Measurements from ENCODE around the gene ACADM. TPM values are rescaled to one million over a fixed set of nuclear protein-coding genes. Genes with fewer than 3 reads are reported as not detected.

ACADM gene
- total RNA-seq, 1 donor from 2014 or later = 29.6 TPM

- Mint-ChIP-seq H3K27me3 (ENCODE audit: low read depth, unreplicated experiment) (no peaks in the 10 kb centered on the region), H3K27ac (ENCODE audit: unreplicated experiment) (no peak overlapping the region), H3K4me1 (ENCODE audit: low read depth, unreplicated experiment) (peaks cover 13% of the 10 kb centered on the region), H3K4me3 (ENCODE audit: unreplicated experiment) (peak overlapping the region; percentile 93), H3K9me3 (ENCODE audit: unreplicated experiment) (no peaks in the 10 kb centered on the region), H3K36me3 (ENCODE audit: low read depth, unreplicated experiment) (no peaks in the 10 kb centered on the region)
- Histone ChIP-seq H4K20me1 (ENCODE audit: insufficient read depth, low read length) (no peaks in the 10 kb centered on the region), H3K27ac (ENCODE audit: low read depth, low read length) (no peak overlapping the region), H3K4me3 (ENCODE audit: insufficient read depth, low read depth, low read length) (peak overlapping the region; percentile 89), H2AFZ (ENCODE audit: low read depth, low read length) (no peak overlapping the region), H3K79me2 (ENCODE audit: insufficient read depth, low read length) (peaks cover 54% of the 10 kb centered on the region), H3K9ac (ENCODE audit: low read length) (peak overlapping the region; percentile 95), H3K36me3 (ENCODE audit: insufficient read depth, low read length) (no peaks in the 10 kb centered on the region), H3K27me3 (ENCODE audit: insufficient read depth, low read length) (no peaks in the 10 kb centered on the region), H3K4me2 (ENCODE audit: low read length) (peak overlapping the region; percentile 85), H3K9me3 (ENCODE audit: insufficient read depth, low read depth, low read length) (no peaks in the 10 kb centered on the region), H3K4me1 (ENCODE audit: insufficient read depth, low read length) (peaks cover 9% of the 10 kb centered on the region)
- DNase-seq (ENCODE audit: low read depth) (no peak), FAIRE-seq (no peak)
- TF ChIP-seq EZH2 (IDR thresholded peaks at IDR 0.05; ENCODE audit: insufficient read depth, low read length) (no peak), CTCF (IDR thresholded peaks at IDR 0.05; ENCODE audit: insufficient read depth, low read depth, low read length) (no peak)
Measured at GRCh38 chr1:75725861-75726361, 1.4 kb downstream of the ACADM start.

- no peaks in the 10 kb centered on the region for H4K20me1 ChIP-seq (ENCODE audit: insufficient read depth, low read length)
- no peak overlapping the region for H3K4me2 ChIP-seq (ENCODE audit: low read length)
- H3K4me3 ChIP-seq (ENCODE audit: insufficient read depth, low read depth, low read length) = no peak overlapping the region
- H3K79me2 ChIP-seq (ENCODE audit: insufficient read depth, low read length) = peaks cover 61% of the 10 kb centered on the region
- no peak overlapping the region for H3K9ac ChIP-seq (ENCODE audit: low read length)
- Mint-ChIP-seq H3K4me3 (ENCODE audit: unreplicated experiment) (no peak overlapping the region), H3K4me1 (ENCODE audit: low read depth, unreplicated experiment) (peaks cover 13% of the 10 kb centered on the region), H3K27me3 (ENCODE audit: low read depth, unreplicated experiment) (no peaks in the 10 kb centered on the region), H3K27ac (ENCODE audit: unreplicated experiment) (no peak overlapping the region), H3K36me3 (ENCODE audit: low read depth, unreplicated experiment) (peaks cover 2% of the 10 kb centered on the region), H3K9me3 (ENCODE audit: unreplicated experiment) (no peaks in the 10 kb centered on the region)
- no peak overlapping the region for H2AFZ ChIP-seq (ENCODE audit: low read depth, low read length)
- no peaks in the 10 kb centered on the region for H3K27me3 ChIP-seq (ENCODE audit: insufficient read depth, low read length)
- H3K9me3 ChIP-seq (ENCODE audit: insufficient read depth, low read depth, low read length) = no peaks in the 10 kb centered on the region
- no peak for TF ChIP-seq CTCF (IDR thresholded peaks at IDR 0.05; ENCODE audit: insufficient read depth, low read depth, low read length)
- no peak for TF ChIP-seq EZH2 (IDR thresholded peaks at IDR 0.05; ENCODE audit: insufficient read depth, low read length)
- no peak overlapping the region for H3K27ac ChIP-seq (ENCODE audit: low read depth, low read length)
- H3K36me3 ChIP-seq (ENCODE audit: insufficient read depth, low read length) = no peaks in the 10 kb centered on the region
- FAIRE-seq = no peak
- peaks cover 9% of the 10 kb centered on the region for H3K4me1 ChIP-seq (ENCODE audit: insufficient read depth, low read length)
- DNase-seq (ENCODE audit: low read depth) = no peak
Measured at GRCh38 chr1:75727571-75727970, 3.1 kb downstream of the ACADM start.

GRCh38 chr1:75730432-75730831, 5.9 kb downstream of the ACADM start:
- no peak overlapping the region for H3K4me2 ChIP-seq (ENCODE audit: low read length)
- peaks cover 16% of the 10 kb centered on the region for H3K36me3 ChIP-seq (ENCODE audit: insufficient read depth, low read length)
- H3K27me3 ChIP-seq (ENCODE audit: insufficient read depth, low read length) = no peaks in the 10 kb centered on the region
- H4K20me1 ChIP-seq (ENCODE audit: insufficient read depth, low read length) = no peaks in the 10 kb centered on the region
- H2AFZ ChIP-seq (ENCODE audit: low read depth, low read length) = no peak overlapping the region
- DNase-seq (ENCODE audit: low read depth) (no peak), FAIRE-seq (no peak)
- peaks cover 5% of the 10 kb centered on the region for H3K4me1 ChIP-seq (ENCODE audit: insufficient read depth, low read length)
- no peak overlapping the region for H3K4me3 Mint-ChIP-seq (ENCODE audit: unreplicated experiment)
- no peaks in the 10 kb centered on the region for H3K9me3 ChIP-seq (ENCODE audit: insufficient read depth, low read depth, low read length)
- H3K79me2 ChIP-seq (ENCODE audit: insufficient read depth, low read length) = peaks cover 52% of the 10 kb centered on the region
- H3K27ac Mint-ChIP-seq (ENCODE audit: unreplicated experiment) = no peak overlapping the region
- no peak overlapping the region for H3K9ac ChIP-seq (ENCODE audit: low read length)
- no peak overlapping the region for H3K4me3 ChIP-seq (ENCODE audit: insufficient read depth, low read depth, low read length)
- no peak overlapping the region for H3K27ac ChIP-seq (ENCODE audit: low read depth, low read length)
- H3K4me1 Mint-ChIP-seq (ENCODE audit: low read depth, unreplicated experiment) = peaks cover 11% of the 10 kb centered on the region
- H3K27me3 Mint-ChIP-seq (ENCODE audit: low read depth, unreplicated experiment) = no peaks in the 10 kb centered on the region
- H3K36me3 Mint-ChIP-seq (ENCODE audit: low read depth, unreplicated experiment) = peaks cover 8% of the 10 kb centered on the region
- H3K9me3 Mint-ChIP-seq (ENCODE audit: unreplicated experiment) = no peaks in the 10 kb centered on the region
- no peak for TF ChIP-seq CTCF (IDR thresholded peaks at IDR 0.05; ENCODE audit: insufficient read depth, low read depth, low read length)
- TF ChIP-seq EZH2 (IDR thresholded peaks at IDR 0.05; ENCODE audit: insufficient read depth, low read length) = no peak

Measured in astrocyte (in vitro differentiated cells and primary cell).